ENCODE results near the gene UBP1.

- TF ChIP-seq CTCF (IDR thresholded peaks at IDR 0.05) = no peak
- no peak for TF ChIP-seq POLR2A (IDR thresholded peaks at IDR 0.05)
- TF ChIP-seq POLR2AphosphoS5 (IDR thresholded peaks at IDR 0.05) = no peak
- no peak for TF ChIP-seq EP300 (IDR thresholded peaks at IDR 0.05)
Observed at GRCh38 chr3:33401781-33402180, 38.4 kb downstream of the UBP1 start.
